BJ (cell line): ENCODE results near the gene CNPY1. TPM values are rescaled to one million over a fixed set of nuclear protein-coding genes. Genes with fewer than 3 reads are reported as not detected.

Source experiments
- CTCF ChIA-PET: fragments of 350-600 bp; formaldehyde crosslinking; extraction: SDS; loops from one replicate; lab custom pipeline; 2021; ENCODE audit warnings: antibody characterized with exemption, inconsistent platforms; lab: Yijun Ruan, JAX
- POLR2A ChIA-PET: fragments of 300-600 bp; sonication (Branson Sonifier 250); formaldehyde crosslinking; extraction: SDS; loops from one replicate; lab custom pipeline; 2021; ENCODE audit warnings: antibody characterized with exemption; lab: Charles Lee
- DNase-seq: peaks from one replicate; pipeline ENCODE4 v3.0.0-alpha.2; 2011; ENCODE audit warnings: low read depth
- H3K27me3 ChIP-seq: 2 replicates; pipeline ENCODE4 v1.6.0; 2011; ENCODE audit warnings: low read length; ENCODE audit not compliant: control insufficient read depth, insufficient read depth
- H3K36me3 ChIP-seq: 2 replicates; pipeline ENCODE4 v1.5.1; 2011; ENCODE audit warnings: low read length; ENCODE audit not compliant: control insufficient read depth, insufficient read depth
- H3K4me3 ChIP-seq: 2 replicates; pipeline ENCODE4 v1.5.1; 2011; ENCODE audit warnings: low read depth, mild to moderate bottlenecking, control low read depth, low read length
- polyA plus RNA-seq: library from polyadenylated mRNA; depleted of rRNA; stranded (reverse); fragments of >200 nt; gene quantifications from 2 replicates; pipeline ENCODE4 v1.2.3, GENCODE V29; 2011
- TF ChIP-seq, protein P1 (sequence below): IDR thresholded peaks from 2 replicates; pipeline ENCODE4 v1.5.1; 2011; ENCODE audit warnings: low read depth, mild to moderate bottlenecking, control low read depth, inconsistent platforms, low read length, moderate library complexity; ENCODE audit not compliant: insufficient read depth

CNPY1 gene
- polyA plus RNA-seq, 1 experiment, result not detected

- Histone ChIP-seq H3K27me3 (peaks cover 52% of the 10 kb centered on the region), H3K4me3 (no peak overlapping the region), H3K36me3 (no peaks in the 10 kb centered on the region)
- DNase-seq, result no peak
- POLR2A ChIA-PET, result no interaction called here
- TF ChIP-seq, protein P1, sequence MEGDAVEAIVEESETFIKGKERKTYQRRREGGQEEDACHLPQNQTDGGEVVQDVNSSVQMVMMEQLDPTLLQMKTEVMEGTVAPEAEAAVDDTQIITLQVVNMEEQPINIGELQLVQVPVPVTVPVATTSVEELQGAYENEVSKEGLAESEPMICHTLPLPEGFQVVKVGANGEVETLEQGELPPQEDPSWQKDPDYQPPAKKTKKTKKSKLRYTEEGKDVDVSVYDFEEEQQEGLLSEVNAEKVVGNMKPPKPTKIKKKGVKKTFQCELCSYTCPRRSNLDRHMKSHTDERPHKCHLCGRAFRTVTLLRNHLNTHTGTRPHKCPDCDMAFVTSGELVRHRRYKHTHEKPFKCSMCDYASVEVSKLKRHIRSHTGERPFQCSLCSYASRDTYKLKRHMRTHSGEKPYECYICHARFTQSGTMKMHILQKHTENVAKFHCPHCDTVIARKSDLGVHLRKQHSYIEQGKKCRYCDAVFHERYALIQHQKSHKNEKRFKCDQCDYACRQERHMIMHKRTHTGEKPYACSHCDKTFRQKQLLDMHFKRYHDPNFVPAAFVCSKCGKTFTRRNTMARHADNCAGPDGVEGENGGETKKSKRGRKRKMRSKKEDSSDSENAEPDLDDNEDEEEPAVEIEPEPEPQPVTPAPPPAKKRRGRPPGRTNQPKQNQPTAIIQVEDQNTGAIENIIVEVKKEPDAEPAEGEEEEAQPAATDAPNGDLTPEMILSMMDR, result no peak
- CTCF ChIA-PET, result interaction anchor here (0.7 to 1.6 kb wide), 2 partner anchors 9 to 64 kb away, joined by 3 to 6 read pairs; no protein-coding TSS in a partner anchor
Observed at GRCh38 chr7:155470686-155471638, 75.4 kb downstream of the CNPY1 start.

DNA sequence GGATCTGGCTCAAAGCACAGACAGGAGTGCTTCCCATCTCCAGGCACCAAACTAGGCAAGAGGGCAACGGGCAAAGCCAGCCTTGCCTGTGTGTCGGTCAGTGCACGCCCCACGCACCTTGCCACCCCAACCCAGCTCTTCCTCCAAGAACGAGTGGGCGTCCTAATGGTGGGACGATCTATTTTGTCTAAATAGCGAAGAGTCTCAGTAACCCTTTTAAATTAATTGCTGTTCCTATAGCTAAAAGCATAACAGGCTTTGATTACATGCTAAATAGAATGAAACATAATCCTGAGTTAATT is 76.2 kb downstream of the CNPY1 start:
- TF ChIP-seq, protein P1, result no peak
- ChIA-PET CTCF (no interaction called here), POLR2A (no interaction called here)
- H3K4me3 ChIP-seq, result no peak overlapping the region
- peaks cover 57% of the 10 kb centered on the region for H3K27me3 ChIP-seq
- DNase-seq, result no peak
- no peaks in the 10 kb centered on the region for H3K36me3 ChIP-seq

GRCh38 chr7:155469311-155470185 is 76.8 kb downstream of the CNPY1 start:
- DNase-seq, result no peak
- TF ChIP-seq, protein P1, result no peak
- Histone ChIP-seq H3K4me3 (no peak overlapping the region), H3K27me3 (peaks cover 61% of the 10 kb centered on the region), H3K36me3 (no peaks in the 10 kb centered on the region)
- ChIA-PET CTCF (no interaction called here), POLR2A (no interaction called here)

GRCh38 chr7:155468785-155469148 is 77.6 kb downstream of the CNPY1 start:
- no peak overlapping the region for H3K4me3 ChIP-seq
- peaks cover 59% of the 10 kb centered on the region for H3K27me3 ChIP-seq
- DNase-seq, result no peak
- CTCF ChIA-PET, result no interaction called here
- no peaks in the 10 kb centered on the region for H3K36me3 ChIP-seq
- TF ChIP-seq, protein P1, result no peak
- POLR2A ChIA-PET, result no interaction called here
